Measurements from ENCODE around the gene ESAM. TPM values are rescaled to one million over a fixed set of nuclear protein-coding genes. Genes with fewer than 3 reads are reported as not detected.
A peak's percentile ranks its signal among the peaks of the same experiment; 100 is the strongest.

ESAM gene
- total RNA-seq, 4 donors from 2014 or later: 5.6 to 23.1 (median 9.7) TPM

DNA sequence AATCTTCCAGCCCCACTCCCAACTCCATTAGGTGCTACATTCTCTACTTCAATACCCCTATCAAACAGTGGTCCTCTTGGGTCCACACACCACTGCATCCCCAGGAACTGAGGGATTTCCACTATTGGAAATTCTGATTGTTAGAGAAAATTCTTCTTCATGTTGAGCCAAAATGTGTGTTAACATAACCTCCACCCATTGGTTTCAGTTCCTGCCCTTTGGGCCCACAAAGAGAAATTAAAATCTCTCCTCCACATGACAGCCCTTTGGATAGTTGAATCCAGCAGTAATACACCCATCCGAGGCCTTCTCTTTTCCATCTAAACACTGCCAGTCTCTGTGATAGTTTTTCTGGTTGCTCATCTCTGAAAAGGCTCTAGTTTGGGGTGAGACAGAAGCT, 12.2 kb downstream of the ESAM start:
- Histone ChIP-seq H3K4me1 (peaks cover 24 to 67% (median 35%) of the 10 kb centered on the region in 3 donors), H3K36me3 (peaks cover 0 to 5% (median 0%) of the 10 kb centered on the region in 3 donors), H3K27ac (peak overlapping the region; percentile 14 to 81 (median 68)), H3K9me3 (no peaks in the 10 kb centered on the region), H3K4me3 (no peak overlapping the region), H3K27me3 (peaks cover 0 to 81% (median 1%) of the 10 kb centered on the region in 4 donors)
- WGBS, 2 donors: 54 to 67% methylated on average over 1 of the region's 1 CpG
- DNase-seq: no peak
- intact Hi-C loops (cut with DNase I): no loop called here
- TF ChIP-seq, protein P1, sequence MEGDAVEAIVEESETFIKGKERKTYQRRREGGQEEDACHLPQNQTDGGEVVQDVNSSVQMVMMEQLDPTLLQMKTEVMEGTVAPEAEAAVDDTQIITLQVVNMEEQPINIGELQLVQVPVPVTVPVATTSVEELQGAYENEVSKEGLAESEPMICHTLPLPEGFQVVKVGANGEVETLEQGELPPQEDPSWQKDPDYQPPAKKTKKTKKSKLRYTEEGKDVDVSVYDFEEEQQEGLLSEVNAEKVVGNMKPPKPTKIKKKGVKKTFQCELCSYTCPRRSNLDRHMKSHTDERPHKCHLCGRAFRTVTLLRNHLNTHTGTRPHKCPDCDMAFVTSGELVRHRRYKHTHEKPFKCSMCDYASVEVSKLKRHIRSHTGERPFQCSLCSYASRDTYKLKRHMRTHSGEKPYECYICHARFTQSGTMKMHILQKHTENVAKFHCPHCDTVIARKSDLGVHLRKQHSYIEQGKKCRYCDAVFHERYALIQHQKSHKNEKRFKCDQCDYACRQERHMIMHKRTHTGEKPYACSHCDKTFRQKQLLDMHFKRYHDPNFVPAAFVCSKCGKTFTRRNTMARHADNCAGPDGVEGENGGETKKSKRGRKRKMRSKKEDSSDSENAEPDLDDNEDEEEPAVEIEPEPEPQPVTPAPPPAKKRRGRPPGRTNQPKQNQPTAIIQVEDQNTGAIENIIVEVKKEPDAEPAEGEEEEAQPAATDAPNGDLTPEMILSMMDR (IDR thresholded peaks at IDR 0.05): no peak
- no peak for TF ChIP-seq POLR2A (IDR thresholded peaks at IDR 0.05)

DNA sequence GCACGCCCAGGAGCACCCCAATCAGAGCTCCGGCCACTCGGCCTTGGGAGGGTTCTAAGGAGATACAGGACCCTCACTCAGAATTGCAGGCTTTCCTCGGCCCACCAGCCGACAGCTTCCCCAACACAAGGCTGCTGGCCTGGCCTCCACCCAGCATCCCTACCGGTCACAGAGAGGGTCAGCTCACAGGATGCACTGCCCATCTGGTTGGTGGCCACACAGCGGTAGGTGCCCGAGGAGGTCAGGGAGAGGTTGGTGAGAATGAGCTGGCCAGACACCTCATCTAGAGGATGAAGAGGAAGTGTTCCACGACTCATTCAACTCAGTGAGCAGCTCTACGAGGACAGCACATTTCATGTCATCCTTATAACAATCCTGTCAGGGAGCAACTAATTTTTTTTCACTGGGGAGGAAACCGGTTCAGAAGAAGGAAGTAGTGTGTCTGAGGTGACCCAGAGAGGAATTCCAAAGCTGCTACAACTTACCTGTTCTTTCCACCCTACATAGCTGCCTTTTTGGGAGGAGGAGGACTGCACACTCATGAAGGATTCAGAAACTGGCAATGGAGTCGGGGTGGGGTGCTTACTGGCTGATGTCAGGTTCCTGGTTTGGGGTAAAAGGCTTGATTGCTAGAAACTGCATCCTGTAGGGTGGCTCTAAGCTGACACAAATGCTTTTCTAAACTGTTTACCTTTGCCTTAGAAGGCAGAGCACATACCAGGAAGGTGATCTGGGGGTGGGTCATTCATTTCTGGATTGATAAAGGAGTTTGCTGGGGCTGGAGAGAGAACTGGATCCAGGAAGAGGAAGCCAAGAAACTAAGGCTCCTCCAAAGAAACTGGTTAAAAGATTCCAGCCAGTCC, 13.4 kb downstream of the ESAM start:
- intact Hi-C loops (cut with DNase I): no loop called here
- Histone ChIP-seq H3K4me3 (no peak overlapping the region), H3K36me3 (peaks cover 0 to 4% (median 0%) of the 10 kb centered on the region in 3 donors), H3K27ac (peak overlapping the region; percentile 63 to 83 (median 78)), H3K4me1 (peaks cover 24 to 67% (median 35%) of the 10 kb centered on the region in 3 donors), H3K9me3 (no peaks in the 10 kb centered on the region), H3K27me3 (peaks cover 0 to 92% (median 1%) of the 10 kb centered on the region in 4 donors)
- TF ChIP-seq, protein P1 (IDR thresholded peaks at IDR 0.05): no peak
- TF ChIP-seq POLR2A (IDR thresholded peaks at IDR 0.05): no peak
- 21 to 49% methylated on average over 7 to 11 of the region's 12 CpGs for WGBS, 2 donors
- no peak for DNase-seq

DNA sequence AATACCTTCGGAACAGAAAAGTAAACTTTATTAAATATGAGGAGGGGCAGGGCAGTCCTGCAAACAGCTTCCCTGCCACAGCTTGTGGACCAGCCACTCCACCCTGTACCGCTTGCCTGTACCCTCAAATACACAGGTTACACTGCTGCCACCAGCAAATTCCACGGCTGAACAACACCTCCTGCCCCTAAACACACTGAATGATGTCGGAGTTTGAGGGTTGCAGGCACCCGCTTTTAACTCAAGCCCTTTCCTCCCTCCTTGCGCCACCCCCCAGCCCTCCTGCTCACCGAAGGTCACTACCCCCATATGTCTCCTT, 14.0 kb downstream of the ESAM start:
- Histone ChIP-seq H3K9me3 (no peaks in the 10 kb centered on the region), H3K27ac (peak overlapping the region; percentile 63 to 83 (median 78)), H3K4me3 (no peak overlapping the region), H3K27me3 (peaks cover 0 to 92% (median 1%) of the 10 kb centered on the region in 4 donors), H3K4me1 (peaks cover 24 to 61% (median 34%) of the 10 kb centered on the region in 3 donors), H3K36me3 (no peaks in the 10 kb centered on the region)
- intact Hi-C loops (cut with DNase I): no loop called here
- no peak for DNase-seq
- no peak for TF ChIP-seq POLR2A (IDR thresholded peaks at IDR 0.05)
- TF ChIP-seq, protein P1 (IDR thresholded peaks at IDR 0.05): no peak
- 53 to 75% methylated on average over 6 of the region's 7 CpGs for WGBS, 2 donors

DNA sequence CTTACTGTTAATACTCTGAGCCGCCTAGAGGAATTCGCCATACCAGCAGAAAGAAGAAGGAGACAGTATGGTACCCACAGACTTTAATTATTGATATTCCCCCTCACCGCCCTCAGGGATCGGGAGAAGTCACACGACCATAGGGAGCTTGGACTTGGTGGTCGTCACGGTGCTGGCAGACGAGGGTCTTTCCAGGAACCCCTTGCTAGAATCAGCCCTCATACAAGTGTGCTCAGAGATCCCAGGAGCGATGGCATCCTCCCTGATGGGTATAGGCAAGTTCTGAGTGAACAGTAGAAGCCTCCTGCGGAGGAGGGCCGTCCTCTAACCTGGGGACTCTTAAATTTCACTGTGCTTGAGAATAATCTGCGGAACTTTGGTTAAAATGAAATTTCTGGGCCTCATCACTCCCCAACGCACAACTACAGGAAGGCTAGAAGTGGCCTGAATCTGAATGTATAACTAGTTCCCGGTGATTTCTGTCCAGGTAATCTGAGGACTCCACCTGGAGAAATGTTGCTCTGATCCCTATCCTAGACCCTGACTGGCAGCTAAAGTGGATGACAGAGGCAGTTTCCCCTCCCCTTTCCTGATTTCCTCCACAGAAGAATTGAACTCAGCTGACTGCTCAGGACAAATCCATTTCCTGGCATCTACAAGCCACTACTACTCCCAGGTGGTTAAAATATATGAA, 14.5 kb downstream of the ESAM start:
- H3K27me3 ChIP-seq: peaks cover 0 to 93% (median 1%) of the 10 kb centered on the region in 4 donors
- 68 to 70% methylated on average over 11 to 14 of the region's 14 CpGs for WGBS, 2 donors
- H3K36me3 ChIP-seq: no peaks in the 10 kb centered on the region
- intact Hi-C loops (cut with DNase I): no loop called here
- TF ChIP-seq, protein P1 (IDR thresholded peaks at IDR 0.05): no peak
- no peak for TF ChIP-seq POLR2A (IDR thresholded peaks at IDR 0.05)
- DNase-seq: no peak
- H3K4me1 ChIP-seq: peaks cover 24 to 56% (median 31%) of the 10 kb centered on the region in 3 donors
- no peaks in the 10 kb centered on the region for H3K9me3 ChIP-seq
- H3K27ac ChIP-seq: peak overlapping the region; percentile 63 to 83 (median 78)
- H3K4me3 ChIP-seq: peak overlapping the region in 3 of 4 donors; percentile 51 to 74 (median 59)

Measured in esophagus squamous epithelium (tissue), 5 donors.